IPS-18a (cell line): ENCODE data around the gene SERPINE1.
"Not testable (repeated sequence)": the region's sequence is repeated elsewhere in the genome, so short reads cannot be mapped to it uniquely, and the experiment has no call there.

Experiments
- H3K27ac ChIP-seq: one replicate; pipeline ENCODE4 v1.5.1; 2013; ENCODE audit warnings: low read length
- H3K27me3 ChIP-seq: one replicate; pipeline ENCODE4 v1.6.1; 2013; ENCODE audit warnings: mild to moderate bottlenecking, low read length; ENCODE audit not compliant: control insufficient read depth, insufficient read depth
- H3K36me3 ChIP-seq: one replicate; pipeline ENCODE4 v1.6.1; 2013; ENCODE audit warnings: low read depth, low read length; ENCODE audit not compliant: control insufficient read depth
- H3K4me1 ChIP-seq: one replicate; pipeline ENCODE4 v1.6.1; 2013; ENCODE audit warnings: low read depth, low read length; ENCODE audit not compliant: control insufficient read depth
- H3K4me3 ChIP-seq: one replicate; pipeline ENCODE4 v1.5.1; 2013; ENCODE audit warnings: low read length
- H3K9ac ChIP-seq: one replicate; pipeline ENCODE4 v1.6.1; 2013; ENCODE audit warnings: mild to moderate bottlenecking, low read length, moderate library complexity
- H3K9me3 ChIP-seq: one replicate; pipeline ENCODE4 v1.6.1; 2013; ENCODE audit warnings: low read depth, low read length; ENCODE audit not compliant: control insufficient read depth

Gene SERPINE1

DNA sequence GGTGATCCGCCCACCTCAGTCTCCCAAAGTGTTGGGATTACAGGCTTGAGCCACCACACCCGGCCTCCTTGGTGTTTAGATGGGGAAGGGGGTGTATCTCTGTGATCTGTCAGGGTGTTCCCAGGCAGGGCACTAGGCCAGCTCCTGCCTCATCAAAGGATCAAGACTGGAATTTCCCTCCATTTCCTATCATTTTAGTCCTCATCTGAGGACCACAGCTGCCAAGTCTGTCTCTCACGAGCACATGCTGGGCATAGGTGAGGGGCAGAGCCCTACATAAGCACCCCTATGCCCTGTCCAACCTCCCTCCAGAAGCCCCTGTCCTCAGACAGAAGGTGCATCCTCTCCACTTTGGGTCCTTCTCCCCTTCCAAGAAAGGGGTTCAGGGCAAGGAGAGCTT lies 22.1 kb upstream of the SERPINE1 start:
- no peaks in the 10 kb centered on the region for H3K9me3 ChIP-seq
- no peak overlapping the region for H3K27ac ChIP-seq
- H3K4me1 ChIP-seq = peaks cover 9% of the 10 kb centered on the region
- H3K27me3 ChIP-seq = no peaks in the 10 kb centered on the region
- H3K36me3 ChIP-seq = no peaks in the 10 kb centered on the region
- H3K9ac ChIP-seq = no peak overlapping the region
- H3K4me3 ChIP-seq = no peak overlapping the region

DNA sequence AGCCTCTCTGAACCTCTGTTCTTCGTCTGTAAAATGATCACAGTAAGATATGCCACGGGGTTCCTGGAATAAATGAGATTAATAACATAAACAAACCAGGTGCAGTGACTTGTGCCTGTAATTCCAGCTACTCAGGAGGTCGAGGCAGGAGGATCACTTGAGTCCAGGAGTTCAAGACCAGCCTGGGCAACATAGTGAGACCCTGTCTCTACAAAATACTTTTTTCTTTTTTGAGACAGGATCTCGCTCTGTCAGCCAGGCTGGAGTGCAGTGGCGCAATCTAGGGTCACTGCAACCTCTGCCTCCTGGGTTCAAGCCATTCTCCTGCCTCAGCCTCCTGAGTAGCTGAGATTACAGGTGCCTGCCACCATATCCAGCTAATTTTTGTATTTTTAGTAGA lies 21.7 kb upstream of the SERPINE1 start:
- not testable (repeated sequence) for H3K27ac ChIP-seq, H3K4me3 ChIP-seq, H3K27me3 ChIP-seq, H3K4me1 ChIP-seq, H3K9me3 ChIP-seq, H3K9ac ChIP-seq, H3K36me3 ChIP-seq

DNA sequence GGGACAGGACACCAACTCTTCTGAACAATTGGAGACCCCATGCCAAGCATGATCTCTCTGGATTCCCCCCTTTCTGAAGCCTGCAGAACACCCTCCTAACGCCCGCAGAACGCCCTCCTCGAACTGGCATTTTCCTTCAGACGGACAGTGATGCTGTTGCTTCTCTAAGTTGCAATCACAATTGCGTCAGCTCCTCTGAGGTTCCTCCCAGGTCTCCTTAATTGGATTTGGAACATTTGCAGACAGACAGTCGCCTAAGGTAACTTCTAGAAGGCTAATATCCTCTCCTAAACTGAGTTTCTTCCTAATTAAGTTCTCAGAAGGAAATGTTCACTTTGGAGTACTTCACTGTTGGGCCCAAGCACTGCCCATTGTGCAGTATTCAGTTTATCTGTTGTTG lies 20.5 kb upstream of the SERPINE1 start:
- no peak overlapping the region for H3K9ac ChIP-seq
- H3K4me1 ChIP-seq = no peaks in the 10 kb centered on the region
- no peak overlapping the region for H3K4me3 ChIP-seq
- H3K36me3 ChIP-seq = no peaks in the 10 kb centered on the region
- H3K27ac ChIP-seq = no peak overlapping the region
- no peaks in the 10 kb centered on the region for H3K9me3 ChIP-seq
- no peaks in the 10 kb centered on the region for H3K27me3 ChIP-seq

DNA sequence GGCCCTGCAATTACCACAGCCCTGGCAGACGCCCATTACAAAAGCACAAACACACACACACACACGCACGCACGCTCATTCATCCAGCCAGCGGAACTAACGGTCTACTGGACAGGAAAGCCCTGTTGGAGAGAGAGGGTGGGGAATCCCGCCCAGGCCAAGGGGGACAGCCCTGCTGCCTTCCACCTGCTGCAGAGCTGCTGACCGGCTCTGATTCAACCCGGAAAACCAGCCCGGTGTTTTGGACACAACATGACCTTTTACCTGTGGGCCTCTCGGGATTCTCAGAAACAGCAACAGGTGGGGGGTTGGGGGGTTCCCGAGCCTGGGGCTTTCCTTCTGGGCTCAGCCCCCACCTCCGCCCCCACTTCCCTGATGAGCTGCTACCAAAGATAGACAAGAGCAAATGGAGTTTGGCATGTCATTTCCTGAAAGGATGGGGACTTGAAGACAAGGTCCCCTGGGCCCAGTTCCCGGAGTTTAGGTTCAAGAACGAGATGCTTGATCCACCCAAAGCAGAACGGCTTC lies 18.5 kb upstream of the SERPINE1 start:
- Histone ChIP-seq H3K27ac (no peak overlapping the region), H3K4me3 (no peak overlapping the region), H3K9ac (no peak overlapping the region), H3K9me3 (no peaks in the 10 kb centered on the region), H3K4me1 (no peaks in the 10 kb centered on the region), H3K36me3 (no peaks in the 10 kb centered on the region), H3K27me3 (no peaks in the 10 kb centered on the region)

DNA sequence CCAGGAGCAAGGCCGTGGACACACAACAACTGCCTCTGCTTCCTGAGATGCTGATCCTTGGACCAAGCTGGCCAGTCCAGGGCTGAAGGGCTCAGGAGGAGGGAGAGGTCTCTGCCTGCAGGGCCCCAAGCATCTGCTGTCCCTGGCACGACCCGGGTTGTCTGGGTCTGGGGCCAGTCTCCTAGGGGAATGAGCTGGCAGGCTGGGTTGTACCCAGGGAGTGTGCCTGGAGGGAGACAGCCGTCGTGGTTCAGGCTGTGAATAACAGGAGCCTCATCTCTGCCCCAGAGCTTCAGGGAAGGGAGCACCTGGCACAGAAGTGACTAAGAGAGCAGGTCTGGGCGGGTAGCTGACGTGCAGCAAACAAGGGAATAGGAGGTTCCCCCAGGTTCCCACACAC lies 17.9 kb upstream of the SERPINE1 start:
- Histone ChIP-seq H3K4me1 (no peaks in the 10 kb centered on the region), H3K9me3 (no peaks in the 10 kb centered on the region), H3K9ac (no peak overlapping the region), H3K4me3 (no peak overlapping the region), H3K36me3 (no peaks in the 10 kb centered on the region), H3K27me3 (no peaks in the 10 kb centered on the region), H3K27ac (no peak overlapping the region)

DNA sequence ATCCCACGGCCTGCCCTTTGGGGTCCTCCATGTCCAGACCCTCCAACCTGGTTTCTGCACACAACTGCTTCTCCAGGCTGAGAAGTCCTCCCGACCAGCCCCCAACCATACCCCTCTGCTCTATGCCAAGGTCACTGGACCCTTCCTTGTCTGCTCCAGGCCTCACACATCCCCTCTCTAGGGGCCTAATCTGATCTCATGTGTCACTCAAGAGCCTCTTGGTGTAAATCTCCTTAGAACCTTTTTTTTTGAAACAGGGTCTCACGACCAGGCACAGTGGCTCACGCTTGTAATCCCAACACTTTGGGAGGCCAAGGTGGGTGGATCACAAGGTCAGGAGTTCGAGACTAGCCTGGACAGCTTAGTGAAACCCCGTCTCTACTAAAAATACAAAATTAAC lies 17.5 kb upstream of the SERPINE1 start:
- Histone ChIP-seq H3K4me3 (no peak overlapping the region), H3K27ac (no peak overlapping the region), H3K9ac (no peak overlapping the region), H3K4me1 (no peaks in the 10 kb centered on the region), H3K27me3 (no peaks in the 10 kb centered on the region), H3K9me3 (no peaks in the 10 kb centered on the region), H3K36me3 (no peaks in the 10 kb centered on the region)

DNA sequence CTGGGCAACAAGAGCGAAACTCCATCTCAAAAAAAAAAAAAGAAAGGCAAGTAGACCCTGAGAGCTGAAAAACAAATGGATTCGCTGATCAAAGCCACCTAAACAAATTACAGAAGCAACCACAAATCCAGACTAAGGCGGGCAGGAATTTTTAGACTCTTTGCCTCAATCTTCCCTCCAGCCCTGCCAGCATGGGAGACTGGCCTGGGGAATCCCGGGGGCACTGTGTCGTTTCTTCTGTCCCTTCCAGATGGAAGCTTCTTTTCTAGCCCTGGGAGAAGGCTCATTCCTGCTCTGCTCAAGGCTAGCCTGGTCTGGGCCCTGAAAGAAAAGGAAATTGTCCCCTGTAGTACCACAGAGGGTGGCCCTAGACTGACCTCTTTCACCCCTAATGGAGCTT lies 15.6 kb upstream of the SERPINE1 start:
- Histone ChIP-seq H3K36me3 (no peaks in the 10 kb centered on the region), H3K4me1 (no peaks in the 10 kb centered on the region), H3K27ac (no peak overlapping the region), H3K4me3 (no peak overlapping the region), H3K9me3 (no peaks in the 10 kb centered on the region), H3K9ac (no peak overlapping the region), H3K27me3 (no peaks in the 10 kb centered on the region)

DNA sequence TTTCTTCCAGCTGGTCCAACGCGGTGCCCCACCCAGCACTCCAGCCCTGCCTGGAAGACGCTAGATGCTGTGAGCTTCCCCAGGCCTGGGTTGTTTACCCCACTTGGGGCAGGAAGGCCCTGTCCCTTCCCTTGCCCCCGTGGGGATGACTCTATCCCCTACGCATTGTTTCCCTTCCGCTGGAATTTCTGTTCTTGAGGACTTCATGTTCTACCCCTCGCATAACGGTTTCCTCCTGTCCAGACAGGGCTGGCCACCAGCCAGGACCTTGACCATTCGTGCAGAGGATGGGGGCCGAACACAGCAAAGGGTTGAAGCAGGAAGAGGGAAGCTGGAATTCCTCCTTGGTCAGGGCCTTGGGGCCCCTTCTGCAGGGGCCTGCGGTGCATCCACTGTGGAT lies 14.7 kb upstream of the SERPINE1 start:
- no peak overlapping the region for H3K9ac ChIP-seq
- H3K4me1 ChIP-seq = no peaks in the 10 kb centered on the region
- H3K36me3 ChIP-seq = no peaks in the 10 kb centered on the region
- no peaks in the 10 kb centered on the region for H3K9me3 ChIP-seq
- no peak overlapping the region for H3K4me3 ChIP-seq
- H3K27me3 ChIP-seq = no peaks in the 10 kb centered on the region
- no peak overlapping the region for H3K27ac ChIP-seq

DNA sequence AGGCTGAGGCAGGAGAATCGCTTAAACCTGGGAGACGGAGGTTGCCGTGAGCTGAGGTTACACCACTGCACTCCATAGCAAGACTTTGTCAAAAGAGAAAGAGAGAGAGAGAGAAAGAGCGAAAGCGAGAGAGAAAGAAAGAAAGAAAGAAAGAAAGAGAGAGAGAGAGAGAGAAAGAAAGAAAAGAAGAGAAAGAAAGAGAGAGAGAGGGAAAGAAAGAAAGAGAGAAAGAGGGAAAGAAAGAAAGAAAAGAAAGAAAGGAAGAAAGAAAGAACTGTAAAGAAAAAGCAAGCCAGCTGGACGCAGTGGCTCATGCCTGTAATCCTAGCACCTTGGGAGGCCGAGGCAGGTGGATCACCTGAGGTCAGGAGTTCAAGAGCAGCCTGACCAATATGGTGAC lies 13.8 kb upstream of the SERPINE1 start:
- H3K27ac ChIP-seq, H3K4me3 ChIP-seq, H3K36me3 ChIP-seq, H3K9me3 ChIP-seq, H3K27me3 ChIP-seq, H3K9ac ChIP-seq, H3K4me1 ChIP-seq: not testable (repeated sequence)

DNA sequence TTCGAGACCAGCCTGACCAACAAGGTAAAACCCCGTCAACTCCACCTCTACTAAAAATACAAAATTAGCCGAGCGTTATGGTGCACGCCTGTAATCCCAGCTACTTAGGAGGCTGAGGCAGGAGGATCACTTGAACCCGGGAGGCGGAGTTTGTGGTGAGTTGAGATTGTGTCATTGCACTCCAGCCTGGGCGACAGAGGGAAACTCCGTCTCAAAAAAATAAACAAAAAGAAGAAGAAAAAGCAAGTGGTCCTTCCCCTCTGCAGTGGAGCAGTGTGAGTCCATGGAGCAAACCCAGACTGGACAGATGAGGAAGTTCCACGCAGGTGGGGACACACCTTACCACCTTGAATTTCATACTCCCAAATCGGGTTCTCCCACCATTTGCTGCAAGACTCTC lies 13.1 kb upstream of the SERPINE1 start:
- Histone ChIP-seq H3K27me3 (no peaks in the 10 kb centered on the region), H3K36me3 (no peaks in the 10 kb centered on the region), H3K4me3 (no peak overlapping the region), H3K9me3 (no peaks in the 10 kb centered on the region), H3K9ac (no peak overlapping the region), H3K27ac (no peak overlapping the region), H3K4me1 (no peaks in the 10 kb centered on the region)

DNA sequence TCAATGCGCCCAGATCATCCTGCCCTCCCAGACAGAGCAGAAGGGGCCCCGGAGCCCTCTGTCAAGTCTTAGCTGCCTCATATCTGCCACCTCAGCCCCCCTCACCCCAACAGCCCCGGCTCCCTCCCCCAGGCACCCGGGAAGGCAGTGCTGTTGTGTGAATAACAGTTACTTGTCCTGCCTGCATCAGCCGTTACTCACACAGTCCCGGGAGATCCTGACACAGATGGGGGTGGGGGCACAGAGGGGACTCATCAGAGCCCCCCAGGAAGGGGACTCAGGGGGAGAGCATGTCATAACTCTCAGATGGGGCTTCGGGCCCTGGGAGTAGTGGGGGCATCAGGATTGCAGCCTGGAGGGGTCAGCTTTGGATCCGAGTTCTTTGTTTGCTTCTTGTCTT lies 12.4 kb upstream of the SERPINE1 start:
- Histone ChIP-seq H3K4me3 (no peak overlapping the region), H3K9ac (no peak overlapping the region), H3K36me3 (no peaks in the 10 kb centered on the region), H3K27me3 (no peaks in the 10 kb centered on the region), H3K27ac (no peak overlapping the region), H3K4me1 (no peaks in the 10 kb centered on the region), H3K9me3 (no peaks in the 10 kb centered on the region)

DNA sequence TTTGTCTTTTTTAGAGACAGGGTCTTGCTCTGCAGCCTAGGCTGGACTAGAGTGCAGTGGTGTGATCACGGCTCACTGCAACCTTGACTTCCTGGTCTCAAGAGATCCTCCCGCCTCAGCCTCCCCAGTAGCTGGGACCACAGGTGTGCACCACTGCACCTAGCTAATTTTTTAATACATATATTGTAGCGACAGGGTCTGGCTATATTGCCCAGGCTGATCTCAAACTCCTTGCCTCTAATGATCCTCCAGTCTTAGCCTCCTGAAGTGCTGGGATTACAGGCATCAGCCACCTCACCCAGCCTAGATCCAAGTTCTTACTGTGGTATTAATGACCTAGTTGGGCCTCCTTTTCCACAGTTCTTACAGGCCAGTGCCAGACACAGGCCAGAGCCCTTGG lies 11.7 kb upstream of the SERPINE1 start:
- H3K9ac ChIP-seq = no peak overlapping the region
- H3K27ac ChIP-seq = no peak overlapping the region
- H3K4me1 ChIP-seq = no peaks in the 10 kb centered on the region
- no peaks in the 10 kb centered on the region for H3K9me3 ChIP-seq
- H3K36me3 ChIP-seq = no peaks in the 10 kb centered on the region
- no peaks in the 10 kb centered on the region for H3K27me3 ChIP-seq
- H3K4me3 ChIP-seq = no peak overlapping the region
